ENCODE data around the gene FOXN4.

The FOXN4 gene

GRCh38 chr12:109253913-109254544 lies 55.1 kb downstream of the FOXN4 start:
- no peaks in the 10 kb centered on the region for H3K36me3 ChIP-seq (replicated peaks in 1 of 2; ENCODE audit: control insufficient read depth in 2 of 2, insufficient read depth in 2 of 2, low read length in 2 of 2)
- peaks cover 6 to 13% of the 10 kb centered on the region in 2 donors for H3K9me3 ChIP-seq (replicated peaks in 1 of 2; ENCODE audit: control insufficient read depth in 2 of 2, insufficient read depth in 1 of 2, low read depth in 1 of 2, low read length in 2 of 2)
- no peaks in the 10 kb centered on the region for H3K27me3 ChIP-seq (ENCODE audit: control insufficient read depth in 3 of 3, insufficient read depth in 3 of 3, low read depth in 1 of 3, low read length in 3 of 3)
- H3K14ac ChIP-seq (ENCODE audit: low read length), result no peak overlapping the region
- H2BK15ac ChIP-seq (ENCODE audit: low read length), result no peak overlapping the region
- no peak overlapping the region for H2BK120ac ChIP-seq (ENCODE audit: low read depth, low read length)
- H3K18ac ChIP-seq (ENCODE audit: low read length), result no peak overlapping the region
- H4K91ac ChIP-seq (ENCODE audit: low read depth, low read length, poor library complexity), result no peak overlapping the region
- H3K4me2 ChIP-seq (ENCODE audit: insufficient read depth, low read length, poor library complexity, severe bottlenecking), result no peak overlapping the region
- no peak overlapping the region for H3K4me3 ChIP-seq (ENCODE audit: low read length in 2 of 2)
- no peak overlapping the region for H4K8ac ChIP-seq (ENCODE audit: low read depth, low read length)
- H3K4me1 ChIP-seq (ENCODE audit: control insufficient read depth in 2 of 2, insufficient read depth in 1 of 2, low read depth in 1 of 2, low read length in 2 of 2), result no peaks in the 10 kb centered on the region
- H2AFZ ChIP-seq (ENCODE audit: low read length), result no peak overlapping the region
- H3K27ac ChIP-seq (replicated peaks; ENCODE audit: low read length), result no peak overlapping the region
- no peak overlapping the region for H2BK12ac ChIP-seq (ENCODE audit: low read length)
- no peak overlapping the region for H3K23ac ChIP-seq (ENCODE audit: low read depth, low read length, poor library complexity)
- H2AK5ac ChIP-seq (ENCODE audit: low read depth, low read length), result no peak overlapping the region
- H3K9ac ChIP-seq (ENCODE audit: low read depth, low read length, poor library complexity), result no peak overlapping the region
- H3K4ac ChIP-seq (ENCODE audit: low read length), result no peak overlapping the region
- WGBS, 2 donors (ENCODE audit: extremely low coverage in 2 of 2, insufficient read length in 2 of 2, insufficient replicate concordance in 1 of 2), result no CpG with 5 or more reads among the region's 7 CpGs
- no peak for DNase-seq (ENCODE audit: low spot score)
- no peak overlapping the region for H2BK5ac ChIP-seq (ENCODE audit: low read length)
- H3K79me1 ChIP-seq (ENCODE audit: low read depth, low read length), result no peaks in the 10 kb centered on the region

GRCh38 chr12:109252799-109253198 lies 56.3 kb downstream of the FOXN4 start:
- no CpG with 5 or more reads among the region's 4 CpGs for WGBS, 2 donors (ENCODE audit: extremely low coverage in 2 of 2, insufficient read length in 2 of 2, insufficient replicate concordance in 1 of 2)
- H3K4ac ChIP-seq (ENCODE audit: low read length), result no peak overlapping the region

GRCh38 chr12:109250523-109250922 lies 58.6 kb downstream of the FOXN4 start:
- DNase-seq (ENCODE audit: low spot score), result no peak
- Histone ChIP-seq H3K23ac (ENCODE audit: low read depth, low read length, poor library complexity) (no peak overlapping the region), H3K4me2 (ENCODE audit: insufficient read depth, low read length, poor library complexity, severe bottlenecking) (no peak overlapping the region), H3K14ac (ENCODE audit: low read length) (no peak overlapping the region), H2BK120ac (ENCODE audit: low read depth, low read length) (no peak overlapping the region), H2BK5ac (ENCODE audit: low read length) (no peak overlapping the region), H2BK12ac (ENCODE audit: low read length) (no peak overlapping the region), H3K4ac (ENCODE audit: low read length) (no peak overlapping the region), H3K4me3 (ENCODE audit: low read length in 2 of 2) (no peak overlapping the region), H3K27ac (replicated peaks; ENCODE audit: low read length) (no peak overlapping the region), H2AK5ac (ENCODE audit: low read depth, low read length) (no peak overlapping the region), H3K79me1 (ENCODE audit: low read depth, low read length) (no peaks in the 10 kb centered on the region), H3K9ac (ENCODE audit: low read depth, low read length, poor library complexity) (no peak overlapping the region), H3K27me3 (ENCODE audit: control insufficient read depth in 3 of 3, insufficient read depth in 3 of 3, low read depth in 1 of 3, low read length in 3 of 3) (no peaks in the 10 kb centered on the region), H4K91ac (ENCODE audit: low read depth, low read length, poor library complexity) (no peak overlapping the region), H2AFZ (ENCODE audit: low read length) (no peak overlapping the region), H4K8ac (ENCODE audit: low read depth, low read length) (no peak overlapping the region), H3K36me3 (replicated peaks in 1 of 2; ENCODE audit: control insufficient read depth in 2 of 2, insufficient read depth in 2 of 2, low read length in 2 of 2) (peaks cover 3 to 5% of the 10 kb centered on the region in 2 donors), H3K18ac (ENCODE audit: low read length) (no peak overlapping the region), H2BK15ac (ENCODE audit: low read length) (no peak overlapping the region), H3K4me1 (ENCODE audit: control insufficient read depth in 2 of 2, insufficient read depth in 1 of 2, low read depth in 1 of 2, low read length in 2 of 2) (no peaks in the 10 kb centered on the region), H3K9me3 (replicated peaks in 1 of 2; ENCODE audit: control insufficient read depth in 2 of 2, insufficient read depth in 1 of 2, low read depth in 1 of 2, low read length in 2 of 2) (peaks cover 6 to 13% of the 10 kb centered on the region in 2 donors)
- WGBS, 2 donors (ENCODE audit: extremely low coverage in 2 of 2, insufficient read length in 2 of 2, insufficient replicate concordance in 1 of 2), result no CpG with 5 or more reads among the region's 1 CpG

More at GRCh38 chr12:109252799-109253198, 56.3 kb downstream of the FOXN4 start:
- H2AFZ ChIP-seq (ENCODE audit: low read length), result no peak overlapping the region
- H3K14ac ChIP-seq (ENCODE audit: low read length), result no peak overlapping the region
- H3K27me3 ChIP-seq (ENCODE audit: control insufficient read depth in 3 of 3, insufficient read depth in 3 of 3, low read depth in 1 of 3, low read length in 3 of 3), result no peaks in the 10 kb centered on the region
- no peak overlapping the region for H3K27ac ChIP-seq (replicated peaks; ENCODE audit: low read length)
- no peaks in the 10 kb centered on the region for H3K36me3 ChIP-seq (replicated peaks in 1 of 2; ENCODE audit: control insufficient read depth in 2 of 2, insufficient read depth in 2 of 2, low read length in 2 of 2)
- no peak for DNase-seq (ENCODE audit: low spot score)
- no peak overlapping the region for H2BK15ac ChIP-seq (ENCODE audit: low read length)
- peaks cover 6 to 13% of the 10 kb centered on the region in 2 donors for H3K9me3 ChIP-seq (replicated peaks in 1 of 2; ENCODE audit: control insufficient read depth in 2 of 2, insufficient read depth in 1 of 2, low read depth in 1 of 2, low read length in 2 of 2)
- no peak overlapping the region for H4K91ac ChIP-seq (ENCODE audit: low read depth, low read length, poor library complexity)
- no peak overlapping the region for H3K23ac ChIP-seq (ENCODE audit: low read depth, low read length, poor library complexity)
- H3K4me3 ChIP-seq (ENCODE audit: low read length in 2 of 2), result no peak overlapping the region
- H2AK5ac ChIP-seq (ENCODE audit: low read depth, low read length), result no peak overlapping the region
- H2BK12ac ChIP-seq (ENCODE audit: low read length), result no peak overlapping the region
- no peaks in the 10 kb centered on the region for H3K79me1 ChIP-seq (ENCODE audit: low read depth, low read length)
- H3K9ac ChIP-seq (ENCODE audit: low read depth, low read length, poor library complexity), result no peak overlapping the region
- no peak overlapping the region for H3K18ac ChIP-seq (ENCODE audit: low read length)
- no peak overlapping the region for H4K8ac ChIP-seq (ENCODE audit: low read depth, low read length)
- no peak overlapping the region for H3K4me2 ChIP-seq (ENCODE audit: insufficient read depth, low read length, poor library complexity, severe bottlenecking)
- no peak overlapping the region for H2BK120ac ChIP-seq (ENCODE audit: low read depth, low read length)
- H2BK5ac ChIP-seq (ENCODE audit: low read length), result no peak overlapping the region
- no peaks in the 10 kb centered on the region for H3K4me1 ChIP-seq (ENCODE audit: control insufficient read depth in 2 of 2, insufficient read depth in 1 of 2, low read depth in 1 of 2, low read length in 2 of 2)

GRCh38 chr12:109247831-109248654 lies 61.0 kb downstream of the FOXN4 start:
- H2BK12ac ChIP-seq (ENCODE audit: low read length), result no peak overlapping the region
- no peak overlapping the region for H3K23ac ChIP-seq (ENCODE audit: low read depth, low read length, poor library complexity)
- no peak overlapping the region for H2BK5ac ChIP-seq (ENCODE audit: low read length)
- no peak overlapping the region for H3K4me3 ChIP-seq (ENCODE audit: low read length in 2 of 2)
- no peaks in the 10 kb centered on the region for H3K4me1 ChIP-seq (ENCODE audit: control insufficient read depth in 2 of 2, insufficient read depth in 1 of 2, low read depth in 1 of 2, low read length in 2 of 2)
- no peak overlapping the region for H4K91ac ChIP-seq (ENCODE audit: low read depth, low read length, poor library complexity)
- H3K27ac ChIP-seq (replicated peaks; ENCODE audit: low read length), result no peak overlapping the region
- H3K27me3 ChIP-seq (ENCODE audit: control insufficient read depth in 3 of 3, insufficient read depth in 3 of 3, low read depth in 1 of 3, low read length in 3 of 3), result no peaks in the 10 kb centered on the region
- H3K4ac ChIP-seq (ENCODE audit: low read length), result no peak overlapping the region
- peaks cover 3 to 5% of the 10 kb centered on the region in 2 donors for H3K36me3 ChIP-seq (replicated peaks in 1 of 2; ENCODE audit: control insufficient read depth in 2 of 2, insufficient read depth in 2 of 2, low read length in 2 of 2)
- no peak overlapping the region for H3K9ac ChIP-seq (ENCODE audit: low read depth, low read length, poor library complexity)
- H4K8ac ChIP-seq (ENCODE audit: low read depth, low read length), result no peak overlapping the region
- no peak overlapping the region for H2AK5ac ChIP-seq (ENCODE audit: low read depth, low read length)
- H2BK15ac ChIP-seq (ENCODE audit: low read length), result no peak overlapping the region
- no peak overlapping the region for H2AFZ ChIP-seq (ENCODE audit: low read length)
- no CpG with 5 or more reads among the region's 9 CpGs for WGBS, 2 donors (ENCODE audit: extremely low coverage in 2 of 2, insufficient read length in 2 of 2, insufficient replicate concordance in 1 of 2)
- H3K18ac ChIP-seq (ENCODE audit: low read length), result no peak overlapping the region
- no peak overlapping the region for H3K4me2 ChIP-seq (ENCODE audit: insufficient read depth, low read length, poor library complexity, severe bottlenecking)
- H3K14ac ChIP-seq (ENCODE audit: low read length), result no peak overlapping the region
- no peaks in the 10 kb centered on the region for H3K79me1 ChIP-seq (ENCODE audit: low read depth, low read length)
- no peaks in the 10 kb centered on the region for H3K9me3 ChIP-seq (replicated peaks in 1 of 2; ENCODE audit: control insufficient read depth in 2 of 2, insufficient read depth in 1 of 2, low read depth in 1 of 2, low read length in 2 of 2)
- no peak overlapping the region for H2BK120ac ChIP-seq (ENCODE audit: low read depth, low read length)
- DNase-seq (ENCODE audit: low spot score), result no peak

Data from neuronal stem cell (in vitro differentiated cells).